ENCODE data around the gene AATK.

Gene AATK

DNA sequence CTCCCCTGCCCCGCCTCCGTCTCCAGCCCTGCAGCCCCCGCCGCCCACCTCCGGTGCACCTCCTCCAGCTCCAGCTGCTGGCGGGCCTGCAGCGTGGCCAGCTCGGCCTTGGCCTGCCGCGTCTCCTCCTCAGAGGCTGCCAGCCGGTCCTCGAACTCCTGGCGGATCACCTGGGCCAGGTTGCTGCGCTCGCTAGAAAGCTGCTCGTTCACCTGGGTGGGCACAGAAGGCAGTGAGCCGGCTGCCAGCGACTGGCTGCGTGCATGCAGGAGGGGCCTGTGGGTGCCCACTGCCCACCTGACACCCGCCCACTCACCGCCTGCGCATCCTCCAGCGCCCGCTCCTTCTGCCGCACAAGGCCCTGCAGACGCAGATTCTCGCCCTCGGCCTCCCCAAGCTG is 24.6 kb upstream of the AATK start:
- Mint-ChIP-seq H3K27ac (no peak overlapping the region), H3K4me1 (no peaks in the 10 kb centered on the region), H3K9me3 (no peaks in the 10 kb centered on the region), H3K36me3 (ENCODE audit: low read depth) (no peaks in the 10 kb centered on the region), H3K4me3 (no peak overlapping the region), H3K27me3 (no peaks in the 10 kb centered on the region)
- no peak for DNase-seq
- no peak for ATAC-seq

GRCh38 chr17:81189670-81190530 is 23.9 kb upstream of the AATK start:
- Mint-ChIP-seq H3K36me3 (ENCODE audit: low read depth) (no peaks in the 10 kb centered on the region), H3K27ac (no peak overlapping the region), H3K27me3 (no peaks in the 10 kb centered on the region), H3K4me1 (no peaks in the 10 kb centered on the region), H3K4me3 (no peak overlapping the region), H3K9me3 (no peaks in the 10 kb centered on the region)
- DNase-seq = no peak
- ATAC-seq = peak; percentile 21

DNA sequence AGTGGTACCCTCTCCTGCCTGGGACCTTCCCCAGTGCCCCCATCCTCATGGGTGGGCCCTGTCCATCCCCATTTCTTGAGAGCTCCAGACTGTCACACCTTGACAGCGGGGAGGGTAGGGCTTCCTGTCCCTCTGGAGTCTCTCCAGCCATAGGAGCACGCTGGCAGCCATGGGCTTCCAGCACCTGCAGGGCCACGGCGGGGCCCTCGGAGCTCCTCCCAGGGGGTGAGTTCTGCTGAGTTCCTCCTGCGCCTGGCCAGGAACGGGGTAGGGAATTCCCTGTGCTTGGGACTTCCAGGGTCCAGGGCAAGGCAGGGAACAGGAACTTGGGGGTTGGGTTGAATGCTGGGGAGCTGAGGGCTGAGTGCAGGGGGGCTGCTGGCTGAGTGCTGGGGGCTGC is 23.0 kb upstream of the AATK start:
- H3K4me1 Mint-ChIP-seq = no peaks in the 10 kb centered on the region
- peaks cover 4% of the 10 kb centered on the region for H3K27me3 Mint-ChIP-seq
- no peak overlapping the region for H3K27ac Mint-ChIP-seq
- no peaks in the 10 kb centered on the region for H3K9me3 Mint-ChIP-seq
- no peak overlapping the region for H3K4me3 Mint-ChIP-seq
- no peak for DNase-seq
- H3K36me3 Mint-ChIP-seq (ENCODE audit: low read depth) = no peaks in the 10 kb centered on the region
- no peak for ATAC-seq

DNA sequence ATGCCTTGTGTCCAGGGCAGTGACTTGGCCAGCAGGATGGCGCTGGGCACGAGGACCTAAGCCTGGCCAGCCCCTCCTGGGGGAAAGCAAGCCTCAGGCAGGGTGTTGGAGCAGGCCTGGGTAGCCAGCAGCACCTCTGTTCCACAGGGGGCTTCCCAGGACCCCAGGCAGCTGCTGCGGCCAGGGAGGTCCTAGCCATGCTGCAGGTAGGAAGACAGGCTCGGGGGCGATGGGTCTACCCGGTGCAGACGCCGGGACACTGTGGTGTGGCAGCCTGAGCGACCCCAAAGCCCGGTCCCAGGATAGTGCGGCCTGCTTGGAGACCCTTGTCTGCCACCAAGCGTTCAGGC is 22.4 kb upstream of the AATK start:
- Mint-ChIP-seq H3K36me3 (ENCODE audit: low read depth) (no peaks in the 10 kb centered on the region), H3K4me1 (no peaks in the 10 kb centered on the region), H3K4me3 (no peak overlapping the region), H3K9me3 (no peaks in the 10 kb centered on the region), H3K27me3 (peaks cover 5% of the 10 kb centered on the region), H3K27ac (no peak overlapping the region)
- DNase-seq (no peak), ATAC-seq (no peak)

- ATAC-seq (no peak), DNase-seq (no peak)
- Mint-ChIP-seq H3K36me3 (ENCODE audit: low read depth) (no peaks in the 10 kb centered on the region), H3K9me3 (no peaks in the 10 kb centered on the region), H3K4me1 (no peaks in the 10 kb centered on the region), H3K27ac (no peak overlapping the region), H3K27me3 (peaks cover 5% of the 10 kb centered on the region), H3K4me3 (no peak overlapping the region)
These were observed 21.8 kb upstream of the AATK start for GRCh38 chr17:81187586-81188490.

GRCh38 chr17:81187120-81187519 is 21.1 kb upstream of the AATK start:
- H3K4me3 Mint-ChIP-seq = no peak overlapping the region
- no peaks in the 10 kb centered on the region for H3K36me3 Mint-ChIP-seq (ENCODE audit: low read depth)
- H3K27ac Mint-ChIP-seq = no peak overlapping the region
- ATAC-seq (no peak), DNase-seq (no peak)
- peaks cover 5% of the 10 kb centered on the region for H3K27me3 Mint-ChIP-seq
- no peaks in the 10 kb centered on the region for H3K9me3 Mint-ChIP-seq
- no peaks in the 10 kb centered on the region for H3K4me1 Mint-ChIP-seq

- Mint-ChIP-seq H3K9me3 (no peaks in the 10 kb centered on the region), H3K27ac (no peak overlapping the region), H3K4me1 (no peaks in the 10 kb centered on the region), H3K4me3 (no peak overlapping the region), H3K27me3 (peaks cover 5% of the 10 kb centered on the region), H3K36me3 (ENCODE audit: low read depth) (no peaks in the 10 kb centered on the region)
- ATAC-seq (no peak), DNase-seq (no peak)
These were observed 20.2 kb upstream of the AATK start for GRCh38 chr17:81186203-81186602.

DNA sequence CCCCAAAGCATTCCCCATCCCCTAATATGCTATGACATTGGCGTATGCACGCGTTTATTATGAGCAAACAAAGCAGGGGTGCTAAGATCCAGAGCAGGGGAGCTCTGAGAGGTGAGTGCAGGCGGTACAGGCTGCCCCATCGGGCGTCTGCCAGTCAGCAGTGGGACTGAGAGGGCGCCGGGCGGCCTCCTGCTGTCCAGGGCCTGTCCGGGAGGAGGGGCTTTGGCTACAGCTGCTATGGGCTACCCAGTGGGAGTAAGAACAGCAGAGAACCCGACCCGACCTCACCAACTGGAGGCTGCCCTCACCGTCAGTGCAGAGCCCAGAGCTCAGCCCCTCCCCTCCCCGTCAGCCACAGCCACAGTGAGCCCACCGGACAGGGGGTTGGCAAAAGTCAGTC is 18.5 kb upstream of the AATK start:
- no peak for ATAC-seq
- H3K9me3 Mint-ChIP-seq = no peaks in the 10 kb centered on the region

GRCh38 chr17:81183807-81184206 is 17.8 kb upstream of the AATK start:
- ATAC-seq (no peak), DNase-seq (no peak)
- no peaks in the 10 kb centered on the region for H3K36me3 Mint-ChIP-seq (ENCODE audit: low read depth)
- no peak overlapping the region for H3K4me3 Mint-ChIP-seq
- H3K4me1 Mint-ChIP-seq = no peaks in the 10 kb centered on the region
- H3K27ac Mint-ChIP-seq = no peak overlapping the region
- peaks cover 5% of the 10 kb centered on the region for H3K27me3 Mint-ChIP-seq
- H3K9me3 Mint-ChIP-seq = no peaks in the 10 kb centered on the region

More for the DNA sequence above, 18.5 kb upstream of the AATK start:
- no peak overlapping the region for H3K27ac Mint-ChIP-seq
- H3K36me3 Mint-ChIP-seq (ENCODE audit: low read depth) = no peaks in the 10 kb centered on the region
- H3K27me3 Mint-ChIP-seq = peaks cover 5% of the 10 kb centered on the region
- no peak for DNase-seq
- H3K4me3 Mint-ChIP-seq = no peak overlapping the region
- H3K4me1 Mint-ChIP-seq = no peaks in the 10 kb centered on the region

DNA sequence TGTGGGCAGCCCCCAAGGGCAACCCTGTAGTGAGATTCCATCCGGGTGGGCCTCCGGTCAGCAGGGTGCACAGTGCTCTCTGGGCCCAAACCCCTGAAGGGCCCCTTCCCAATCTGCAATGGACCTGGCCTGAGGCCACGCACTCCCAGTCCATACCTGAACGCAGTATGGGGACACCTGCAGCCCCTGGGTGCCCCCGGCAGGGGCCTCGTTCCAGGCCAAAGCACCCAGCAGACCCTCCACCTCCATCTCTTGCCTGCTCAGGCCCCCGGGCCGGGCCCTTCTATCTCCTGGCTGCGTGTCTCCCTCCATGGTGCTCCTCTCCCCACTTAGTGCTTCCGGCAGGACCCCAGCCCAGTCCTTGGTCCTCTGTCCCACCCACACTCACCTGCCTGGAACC is 17.3 kb upstream of the AATK start:
- H3K27me3 Mint-ChIP-seq = peaks cover 5% of the 10 kb centered on the region
- no peaks in the 10 kb centered on the region for H3K9me3 Mint-ChIP-seq
- DNase-seq (no peak), ATAC-seq (no peak)
- no peaks in the 10 kb centered on the region for H3K4me1 Mint-ChIP-seq
- H3K36me3 Mint-ChIP-seq (ENCODE audit: low read depth) = no peaks in the 10 kb centered on the region
- no peak overlapping the region for H3K27ac Mint-ChIP-seq
- no peak overlapping the region for H3K4me3 Mint-ChIP-seq

GRCh38 chr17:81182596-81182995 is 16.6 kb upstream of the AATK start:
- Mint-ChIP-seq H3K9me3 (no peaks in the 10 kb centered on the region), H3K4me3 (no peak overlapping the region), H3K27ac (no peak overlapping the region), H3K4me1 (no peaks in the 10 kb centered on the region), H3K27me3 (peaks cover 5% of the 10 kb centered on the region), H3K36me3 (ENCODE audit: low read depth) (no peaks in the 10 kb centered on the region)
- no peak for DNase-seq
- ATAC-seq = no peak

GRCh38 chr17:81181811-81182185 is 15.8 kb upstream of the AATK start:
- Mint-ChIP-seq H3K9me3 (no peaks in the 10 kb centered on the region), H3K4me1 (no peaks in the 10 kb centered on the region), H3K4me3 (no peak overlapping the region), H3K27ac (no peak overlapping the region), H3K27me3 (peaks cover 5% of the 10 kb centered on the region), H3K36me3 (ENCODE audit: low read depth) (no peaks in the 10 kb centered on the region)
- ATAC-seq = no peak
- no peak for DNase-seq

DNA sequence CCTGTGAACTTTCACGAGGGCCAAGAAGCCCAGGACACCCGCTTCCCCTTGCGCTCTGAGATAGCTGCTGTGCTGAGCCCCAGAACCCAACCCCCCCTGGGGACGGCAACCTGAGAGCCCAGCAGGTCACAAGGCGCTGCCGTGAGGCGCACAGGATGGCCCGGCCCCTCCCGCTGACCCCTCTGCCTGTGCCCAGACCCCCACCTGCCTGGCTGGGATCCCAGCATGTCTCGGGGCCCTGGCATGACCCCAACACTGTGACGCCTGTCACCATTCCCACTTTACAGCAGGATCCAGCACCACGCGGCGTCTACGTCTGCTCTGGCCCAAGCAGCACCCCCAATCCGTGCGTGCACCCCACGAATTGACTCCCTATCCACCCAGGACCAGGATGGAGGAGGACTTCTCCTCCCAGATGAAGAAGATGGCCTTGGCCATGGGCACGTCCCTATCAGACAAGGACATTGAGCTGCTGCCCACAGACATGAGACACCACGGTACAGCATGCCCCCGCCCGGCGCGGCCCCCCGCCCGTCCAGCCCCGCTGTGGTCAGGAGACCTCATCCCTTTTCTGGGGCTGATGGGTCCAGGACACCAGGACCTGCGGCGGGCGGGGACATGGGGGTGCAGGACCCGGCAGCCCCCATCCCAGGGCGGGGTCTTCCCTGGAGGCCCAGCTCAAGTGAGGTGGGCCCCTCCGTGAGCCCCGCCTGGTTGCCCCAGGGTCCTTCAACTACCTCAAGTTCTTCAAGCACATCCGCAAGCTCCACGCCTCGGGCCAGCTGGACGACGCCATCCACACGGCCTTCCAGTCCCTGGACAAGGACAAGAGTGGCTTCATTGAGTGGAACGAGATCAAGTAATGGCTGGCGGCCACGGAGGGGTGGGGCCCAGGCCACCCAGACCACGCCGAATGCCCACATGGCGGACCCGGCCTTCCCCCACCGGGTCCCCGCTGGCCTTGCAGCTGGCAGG is 15.1 kb upstream of the AATK start:
- H3K9me3 Mint-ChIP-seq = no peaks in the 10 kb centered on the region
- H3K27ac Mint-ChIP-seq = no peak overlapping the region
- DNase-seq (no peak), ATAC-seq (no peak)
- H3K4me3 Mint-ChIP-seq = no peak overlapping the region
- no peaks in the 10 kb centered on the region for H3K36me3 Mint-ChIP-seq (ENCODE audit: low read depth)
- no peaks in the 10 kb centered on the region for H3K4me1 Mint-ChIP-seq
- peaks cover 5% of the 10 kb centered on the region for H3K27me3 Mint-ChIP-seq

DNA sequence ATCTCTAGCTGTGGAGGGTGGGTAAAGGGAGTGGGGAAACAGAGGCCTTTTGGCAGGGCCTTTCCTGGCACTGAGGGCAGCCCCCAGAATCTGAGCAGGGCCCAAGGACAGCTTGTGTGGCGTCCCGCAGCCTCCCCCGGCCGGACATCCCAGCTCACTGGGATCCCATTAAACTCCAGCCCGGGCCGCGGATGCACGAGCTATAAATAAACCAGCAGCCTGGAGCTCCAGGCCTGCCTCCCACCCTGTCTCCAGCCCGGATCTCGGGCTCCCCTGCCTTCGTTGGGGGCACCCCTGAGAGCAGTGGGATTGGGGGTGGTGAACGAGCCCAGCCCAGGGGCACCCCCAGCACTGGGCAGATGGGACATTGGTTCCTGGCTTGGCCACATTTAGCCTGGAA is 13.8 kb upstream of the AATK start:
- H3K4me1 Mint-ChIP-seq = no peaks in the 10 kb centered on the region
- H3K27ac Mint-ChIP-seq = no peak overlapping the region
- peaks cover 5% of the 10 kb centered on the region for H3K27me3 Mint-ChIP-seq
- ATAC-seq (no peak), DNase-seq (no peak)
- H3K9me3 Mint-ChIP-seq = no peaks in the 10 kb centered on the region
- no peak overlapping the region for H3K4me3 Mint-ChIP-seq
- no peaks in the 10 kb centered on the region for H3K36me3 Mint-ChIP-seq (ENCODE audit: low read depth)
